ENCODE measurements around the gene SCARB1.

Gene SCARB1

DNA sequence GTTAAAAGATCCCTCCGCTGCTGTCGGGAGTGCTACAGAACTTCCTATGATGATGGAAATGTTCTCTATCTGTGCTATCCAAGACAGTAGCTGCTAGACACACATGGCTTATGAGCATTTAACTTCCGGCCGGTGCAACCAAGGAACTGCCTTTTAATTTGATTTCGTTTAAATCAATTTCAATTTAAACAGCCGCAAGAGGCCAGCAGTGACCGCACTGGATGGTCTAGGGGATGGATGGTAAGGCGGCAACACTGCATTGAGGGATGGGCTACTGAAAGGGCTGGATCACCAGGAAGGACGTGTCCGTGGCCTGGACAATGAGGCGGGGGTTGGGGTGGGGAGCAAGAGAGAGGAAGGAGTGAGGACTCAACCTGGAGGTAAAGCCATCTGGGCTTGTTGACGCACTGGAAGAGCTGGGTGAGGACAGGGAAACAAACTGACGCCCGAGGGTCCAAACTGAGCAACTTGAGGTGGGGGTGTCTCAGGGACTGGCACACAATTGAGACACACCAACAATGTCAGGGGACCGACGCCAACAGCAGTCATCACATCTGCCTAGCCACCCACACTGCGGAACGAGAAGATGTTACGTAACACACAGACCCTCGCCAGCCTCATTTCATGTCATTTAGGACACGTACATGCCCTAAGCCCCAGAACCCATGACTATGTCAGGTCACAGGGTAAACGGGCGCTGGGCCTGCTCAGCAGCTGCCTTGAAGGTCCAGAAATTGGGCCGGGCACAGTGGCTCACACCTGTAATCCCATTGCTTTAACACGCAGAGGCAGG lies 57.6 kb downstream of the SCARB1 start:
- DNase-seq (ENCODE audit: low spot score) = no peak
- Mint-ChIP-seq H3K9me3 (no peaks in the 10 kb centered on the region), H3K27ac (no peak overlapping the region), H3K27me3 (ENCODE audit: low read depth) (no peaks in the 10 kb centered on the region), H3K36me3 (ENCODE audit: low read depth) (peaks cover 2% of the 10 kb centered on the region), H3K4me1 (ENCODE audit: low read depth) (no peaks in the 10 kb centered on the region), H3K4me3 (no peak overlapping the region)

- no peaks in the 10 kb centered on the region for H3K9me3 Mint-ChIP-seq
- H3K27ac Mint-ChIP-seq = no peak overlapping the region
- no peak overlapping the region for H3K4me3 Mint-ChIP-seq
- DNase-seq (ENCODE audit: low spot score) = no peak
- H3K27me3 Mint-ChIP-seq (ENCODE audit: low read depth) = no peaks in the 10 kb centered on the region
- H3K36me3 Mint-ChIP-seq (ENCODE audit: low read depth) = no peaks in the 10 kb centered on the region
- no peaks in the 10 kb centered on the region for H3K4me1 Mint-ChIP-seq (ENCODE audit: low read depth)
Observed at GRCh38 chr12:124805050-124805449, 58.6 kb downstream of the SCARB1 start.

- no peaks in the 10 kb centered on the region for H3K4me1 Mint-ChIP-seq (ENCODE audit: low read depth)
- no peaks in the 10 kb centered on the region for H3K27me3 Mint-ChIP-seq (ENCODE audit: low read depth)
- no peak overlapping the region for H3K27ac Mint-ChIP-seq
- no peak overlapping the region for H3K4me3 Mint-ChIP-seq
- no peaks in the 10 kb centered on the region for H3K36me3 Mint-ChIP-seq (ENCODE audit: low read depth)
- no peaks in the 10 kb centered on the region for H3K9me3 Mint-ChIP-seq
- no peak for DNase-seq (ENCODE audit: low spot score)
Observed at GRCh38 chr12:124804011-124804621, 59.5 kb downstream of the SCARB1 start.

DNA sequence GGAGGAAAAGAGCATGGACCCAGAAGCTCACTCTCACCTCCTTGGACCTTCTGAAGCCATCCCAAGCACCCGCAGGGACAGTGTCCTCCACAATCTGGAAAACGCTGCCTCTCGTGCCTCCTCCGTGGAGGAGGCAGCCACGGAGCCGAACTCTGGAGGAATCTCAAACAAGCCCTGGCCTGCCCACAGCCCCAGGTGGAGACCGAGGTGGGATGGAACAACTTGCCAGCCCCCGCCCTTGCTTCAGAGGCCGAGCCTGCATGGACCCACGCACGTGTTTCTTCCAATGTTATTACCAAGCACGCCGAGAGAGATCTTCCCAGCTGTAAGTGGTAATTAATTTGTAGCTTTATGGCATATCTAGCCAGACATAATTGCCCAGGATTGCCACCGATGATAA lies 61.3 kb downstream of the SCARB1 start:
- Mint-ChIP-seq H3K9me3 (no peaks in the 10 kb centered on the region), H3K27me3 (ENCODE audit: low read depth) (no peaks in the 10 kb centered on the region), H3K4me3 (no peak overlapping the region), H3K4me1 (ENCODE audit: low read depth) (no peaks in the 10 kb centered on the region), H3K36me3 (ENCODE audit: low read depth) (peaks cover 3% of the 10 kb centered on the region), H3K27ac (no peak overlapping the region)
- no peak for DNase-seq (ENCODE audit: low spot score)

DNA sequence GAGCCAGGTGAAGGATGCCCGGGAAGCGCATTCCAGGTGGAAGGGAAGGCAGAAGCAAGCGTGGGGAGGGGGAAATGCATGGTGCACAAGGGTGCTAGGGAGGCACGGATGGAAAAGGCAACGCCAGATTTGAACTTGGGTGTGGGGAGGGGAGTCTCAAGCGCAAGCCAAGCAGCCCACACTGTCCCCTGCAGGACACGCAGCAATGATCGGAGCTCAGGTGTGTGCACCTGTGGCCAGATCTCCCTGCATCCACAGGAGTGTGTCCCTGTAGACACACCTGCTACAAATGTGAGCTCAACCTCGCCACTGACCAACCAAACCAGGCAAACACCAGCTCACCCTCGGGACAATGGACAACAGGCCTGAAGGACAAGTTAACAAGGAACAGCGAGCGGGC lies 63.2 kb downstream of the SCARB1 start:
- Mint-ChIP-seq H3K27me3 (ENCODE audit: low read depth) (no peaks in the 10 kb centered on the region), H3K27ac (no peak overlapping the region), H3K36me3 (ENCODE audit: low read depth) (peaks cover 3% of the 10 kb centered on the region), H3K4me1 (ENCODE audit: low read depth) (peaks cover 11% of the 10 kb centered on the region), H3K4me3 (no peak overlapping the region), H3K9me3 (no peaks in the 10 kb centered on the region)
- no peak for DNase-seq (ENCODE audit: low spot score)

GRCh38 chr12:124797321-124797720 lies 66.3 kb downstream of the SCARB1 start:
- Mint-ChIP-seq H3K27ac (no peak overlapping the region), H3K4me1 (ENCODE audit: low read depth) (peaks cover 13% of the 10 kb centered on the region), H3K36me3 (ENCODE audit: low read depth) (peaks cover 3% of the 10 kb centered on the region), H3K27me3 (ENCODE audit: low read depth) (no peaks in the 10 kb centered on the region), H3K9me3 (no peaks in the 10 kb centered on the region), H3K4me3 (no peak overlapping the region)
- no peak for DNase-seq (ENCODE audit: low spot score)

DNA sequence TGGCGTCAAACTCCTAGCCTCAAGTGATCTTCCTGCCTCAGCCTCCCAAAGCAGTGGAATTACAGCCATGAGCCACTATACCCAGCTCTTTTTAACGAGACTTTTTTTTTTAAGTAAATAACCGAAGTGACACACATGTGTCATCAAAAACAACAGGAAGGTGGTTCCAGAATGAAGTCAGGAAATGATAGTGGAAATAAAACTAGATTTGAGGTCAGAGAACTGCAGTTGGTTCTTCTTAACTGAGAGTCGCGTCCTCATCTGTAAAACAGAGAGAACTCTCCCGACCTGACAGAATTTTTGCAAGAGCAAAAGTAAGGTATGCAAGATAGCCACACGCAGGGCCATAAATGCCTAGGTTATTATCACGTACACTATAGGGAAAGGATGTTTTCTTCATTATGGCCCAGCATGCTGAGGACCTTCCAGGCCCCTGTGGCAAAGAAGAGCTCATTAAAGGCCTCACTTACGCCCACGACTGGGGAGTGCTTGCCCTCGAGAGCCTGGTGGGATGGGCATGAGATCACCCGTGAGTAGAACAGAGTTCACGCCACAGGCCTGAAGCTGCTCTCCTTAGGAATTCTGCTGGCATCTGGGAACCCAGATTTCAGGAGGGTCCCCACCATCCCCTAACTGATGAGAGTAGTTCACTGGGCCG lies 67.2 kb downstream of the SCARB1 start:
- Mint-ChIP-seq H3K9me3 (no peaks in the 10 kb centered on the region), H3K4me1 (ENCODE audit: low read depth) (peaks cover 13% of the 10 kb centered on the region), H3K4me3 (no peak overlapping the region), H3K36me3 (ENCODE audit: low read depth) (peaks cover 3% of the 10 kb centered on the region), H3K27ac (peak overlapping the region; percentile 39), H3K27me3 (ENCODE audit: low read depth) (no peaks in the 10 kb centered on the region)
- DNase-seq (ENCODE audit: low spot score) = peak; percentile 11

GRCh38 chr12:124795081-124795948 lies 68.3 kb downstream of the SCARB1 start:
- peaks cover 13% of the 10 kb centered on the region for H3K4me1 Mint-ChIP-seq (ENCODE audit: low read depth)
- no peaks in the 10 kb centered on the region for H3K9me3 Mint-ChIP-seq
- H3K4me3 Mint-ChIP-seq = no peak overlapping the region
- H3K27ac Mint-ChIP-seq = no peak overlapping the region
- H3K27me3 Mint-ChIP-seq (ENCODE audit: low read depth) = no peaks in the 10 kb centered on the region
- no peak for DNase-seq (ENCODE audit: low spot score)
- H3K36me3 Mint-ChIP-seq (ENCODE audit: low read depth) = peaks cover 3% of the 10 kb centered on the region

DNA sequence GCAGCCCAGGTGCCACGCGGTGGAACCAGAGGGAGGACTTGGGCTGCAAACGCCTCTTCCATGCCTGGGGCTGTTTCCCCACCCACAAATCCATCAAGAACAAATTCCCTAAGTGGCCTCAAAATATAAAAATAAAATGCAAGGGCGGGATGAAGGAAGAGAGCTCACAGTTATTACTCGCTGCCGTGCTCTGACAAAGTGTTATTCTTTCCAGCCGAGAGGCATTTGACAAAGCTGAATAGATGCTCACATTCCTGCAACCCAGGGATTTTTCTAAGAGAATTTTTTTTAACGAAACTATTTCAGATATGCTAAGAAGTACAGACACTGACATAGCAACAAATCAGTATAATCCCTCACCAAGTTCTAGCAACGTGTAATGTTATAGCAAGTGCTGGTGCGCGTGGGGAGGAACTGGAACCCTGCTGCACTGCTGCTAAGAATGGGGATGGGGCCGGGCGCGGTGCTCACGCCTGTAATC lies 70.7 kb downstream of the SCARB1 start:
- Mint-ChIP-seq H3K27me3 (ENCODE audit: low read depth) (no peaks in the 10 kb centered on the region), H3K9me3 (no peaks in the 10 kb centered on the region), H3K36me3 (ENCODE audit: low read depth) (peaks cover 3% of the 10 kb centered on the region), H3K4me3 (no peak overlapping the region), H3K27ac (no peak overlapping the region), H3K4me1 (ENCODE audit: low read depth) (peaks cover 13% of the 10 kb centered on the region)
- DNase-seq (ENCODE audit: low spot score) = no peak

- H3K4me3 Mint-ChIP-seq = no peak overlapping the region
- H3K27me3 Mint-ChIP-seq (ENCODE audit: low read depth) = no peaks in the 10 kb centered on the region
- H3K4me1 Mint-ChIP-seq (ENCODE audit: low read depth) = peaks cover 13% of the 10 kb centered on the region
- no peak overlapping the region for H3K27ac Mint-ChIP-seq
- no peak for DNase-seq (ENCODE audit: low spot score)
- no peaks in the 10 kb centered on the region for H3K36me3 Mint-ChIP-seq (ENCODE audit: low read depth)
- no peaks in the 10 kb centered on the region for H3K9me3 Mint-ChIP-seq
Observed at GRCh38 chr12:124792156-124792555, 71.5 kb downstream of the SCARB1 start.

- DNase-seq (ENCODE audit: low spot score) = no peak
- no peak overlapping the region for H3K27ac Mint-ChIP-seq
- no peaks in the 10 kb centered on the region for H3K9me3 Mint-ChIP-seq
- peaks cover 3% of the 10 kb centered on the region for H3K4me1 Mint-ChIP-seq (ENCODE audit: low read depth)
- H3K4me3 Mint-ChIP-seq = no peak overlapping the region
- no peaks in the 10 kb centered on the region for H3K36me3 Mint-ChIP-seq (ENCODE audit: low read depth)
- no peaks in the 10 kb centered on the region for H3K27me3 Mint-ChIP-seq (ENCODE audit: low read depth)
Observed at GRCh38 chr12:124790650-124791400, 72.8 kb downstream of the SCARB1 start.

DNA sequence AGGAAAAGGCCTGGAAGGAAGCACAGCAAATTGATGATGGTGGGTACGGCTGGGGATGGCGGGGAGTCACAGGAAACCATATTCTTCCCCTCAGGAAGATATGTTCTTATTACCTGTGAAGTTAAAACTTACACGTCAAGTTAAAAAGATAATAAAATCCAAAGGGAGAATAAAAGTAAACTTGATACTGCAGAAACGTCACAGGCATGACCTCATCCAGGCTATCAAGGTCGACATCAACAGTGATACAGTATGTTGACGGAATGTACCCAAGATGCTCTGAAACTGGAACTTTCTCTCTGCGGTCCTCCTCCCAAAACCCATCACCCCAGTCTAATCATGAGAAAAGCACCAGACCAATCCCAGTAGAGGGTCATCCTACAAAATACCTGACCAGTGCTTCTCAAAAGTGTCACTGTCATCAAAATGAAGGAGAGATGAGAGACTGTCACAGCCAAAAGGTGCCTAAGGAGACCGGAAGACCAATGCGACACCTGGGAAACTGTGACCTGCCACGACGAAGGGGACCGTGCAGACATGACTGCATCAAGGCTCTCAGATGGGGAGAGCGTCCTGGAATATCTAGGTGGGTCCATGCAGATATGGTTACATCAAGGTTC lies 74.6 kb downstream of the SCARB1 start:
- Mint-ChIP-seq H3K27me3 (ENCODE audit: low read depth) (no peaks in the 10 kb centered on the region), H3K9me3 (no peaks in the 10 kb centered on the region), H3K27ac (no peak overlapping the region), H3K4me3 (no peak overlapping the region), H3K4me1 (ENCODE audit: low read depth) (no peaks in the 10 kb centered on the region), H3K36me3 (ENCODE audit: low read depth) (no peaks in the 10 kb centered on the region)
- DNase-seq (ENCODE audit: low spot score) = no peak
